Measurements from ENCODE around the gene CRIP3. TPM values are rescaled to one million over a fixed set of nuclear protein-coding genes. Genes with fewer than 3 reads are reported as not detected.
"Not testable (repeated sequence)": the region's sequence is repeated elsewhere in the genome, so short reads cannot be mapped to it uniquely, and the experiment has no call there.

The CRIP3 gene, protein sequence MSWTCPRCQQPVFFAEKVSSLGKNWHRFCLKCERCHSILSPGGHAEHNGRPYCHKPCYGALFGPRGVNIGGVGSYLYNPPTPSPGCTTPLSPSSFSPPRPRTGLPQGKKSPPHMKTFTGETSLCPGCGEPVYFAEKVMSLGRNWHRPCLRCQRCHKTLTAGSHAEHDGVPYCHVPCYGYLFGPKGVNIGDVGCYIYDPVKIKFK
- 1 to 10 TPM in 1 of 4 donors, under 1 TPM in 1, not detected in 2; 0.82 to 1.4 TPM for total RNA-seq

DNA sequence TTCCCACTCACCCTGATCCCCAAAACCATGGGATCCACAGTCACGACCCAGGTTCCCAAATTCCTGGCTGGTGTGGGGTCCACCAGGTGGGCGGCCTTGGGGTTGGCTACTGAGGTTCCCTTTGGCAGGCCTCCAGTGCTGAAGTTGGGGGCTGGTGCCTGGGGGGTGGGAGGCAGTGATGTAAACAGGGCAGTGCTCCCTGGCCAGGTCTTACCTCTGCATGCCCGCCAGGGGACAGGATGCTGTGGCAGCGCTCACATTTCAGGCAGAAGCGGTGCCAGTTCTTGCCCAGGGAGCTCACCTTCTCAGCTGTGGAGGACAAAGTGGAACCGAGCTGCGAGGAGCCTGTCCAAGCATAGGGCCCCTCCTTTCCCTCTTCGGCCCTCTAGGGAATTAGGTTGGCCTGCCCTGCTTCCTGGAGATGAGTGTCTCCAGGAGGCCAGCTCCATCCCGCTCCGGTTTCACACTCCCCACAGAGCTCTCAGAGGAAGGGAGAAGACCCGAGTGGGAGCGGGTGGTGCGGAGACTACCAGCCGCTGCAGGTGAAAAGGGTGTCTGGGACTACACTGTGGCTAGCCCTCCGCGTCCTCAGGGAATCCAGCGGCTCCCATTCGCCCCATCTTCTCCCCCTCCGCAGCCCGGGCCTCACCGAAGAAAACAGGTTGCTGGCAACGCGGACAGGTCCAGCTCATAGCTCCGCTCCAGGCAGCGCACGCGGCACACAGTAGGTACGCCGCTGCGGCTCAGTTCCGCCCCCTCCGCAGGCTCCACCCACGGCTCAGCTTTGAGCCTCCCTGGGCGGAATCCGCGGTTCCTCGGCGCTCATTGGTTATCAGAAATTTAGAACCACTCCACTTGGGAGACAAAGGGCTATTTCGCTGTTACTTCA is at the start of gene CRIP3:
TSS of gene CRIP3 (minus strand) at position 726 of the 889 bp plus-strand sequence. CDS start at position 692, 34 bp downstream.
- TF ChIP-seq POLR2A (IDR thresholded peaks at IDR 0.05): no peak
- TF ChIP-seq, protein P1, sequence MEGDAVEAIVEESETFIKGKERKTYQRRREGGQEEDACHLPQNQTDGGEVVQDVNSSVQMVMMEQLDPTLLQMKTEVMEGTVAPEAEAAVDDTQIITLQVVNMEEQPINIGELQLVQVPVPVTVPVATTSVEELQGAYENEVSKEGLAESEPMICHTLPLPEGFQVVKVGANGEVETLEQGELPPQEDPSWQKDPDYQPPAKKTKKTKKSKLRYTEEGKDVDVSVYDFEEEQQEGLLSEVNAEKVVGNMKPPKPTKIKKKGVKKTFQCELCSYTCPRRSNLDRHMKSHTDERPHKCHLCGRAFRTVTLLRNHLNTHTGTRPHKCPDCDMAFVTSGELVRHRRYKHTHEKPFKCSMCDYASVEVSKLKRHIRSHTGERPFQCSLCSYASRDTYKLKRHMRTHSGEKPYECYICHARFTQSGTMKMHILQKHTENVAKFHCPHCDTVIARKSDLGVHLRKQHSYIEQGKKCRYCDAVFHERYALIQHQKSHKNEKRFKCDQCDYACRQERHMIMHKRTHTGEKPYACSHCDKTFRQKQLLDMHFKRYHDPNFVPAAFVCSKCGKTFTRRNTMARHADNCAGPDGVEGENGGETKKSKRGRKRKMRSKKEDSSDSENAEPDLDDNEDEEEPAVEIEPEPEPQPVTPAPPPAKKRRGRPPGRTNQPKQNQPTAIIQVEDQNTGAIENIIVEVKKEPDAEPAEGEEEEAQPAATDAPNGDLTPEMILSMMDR (IDR thresholded peaks at IDR 0.05): peak in 3 of 5 experiments; percentile 8 to 13 (median 12)
- in situ Hi-C loops (cut with MboI; ENCODE audit: low pct_ligation_motif_present in 1 of 4, low pct_unique_long_range_greater_than_20kb in 1 of 4, low sequenced_read_pairs in 3 of 4): no loop called here
- H3K4me3 ChIP-seq: peak within 1 kb of the TSS in 3 of 4 donors; percentile 2 to 43 (median 19)

DNA sequence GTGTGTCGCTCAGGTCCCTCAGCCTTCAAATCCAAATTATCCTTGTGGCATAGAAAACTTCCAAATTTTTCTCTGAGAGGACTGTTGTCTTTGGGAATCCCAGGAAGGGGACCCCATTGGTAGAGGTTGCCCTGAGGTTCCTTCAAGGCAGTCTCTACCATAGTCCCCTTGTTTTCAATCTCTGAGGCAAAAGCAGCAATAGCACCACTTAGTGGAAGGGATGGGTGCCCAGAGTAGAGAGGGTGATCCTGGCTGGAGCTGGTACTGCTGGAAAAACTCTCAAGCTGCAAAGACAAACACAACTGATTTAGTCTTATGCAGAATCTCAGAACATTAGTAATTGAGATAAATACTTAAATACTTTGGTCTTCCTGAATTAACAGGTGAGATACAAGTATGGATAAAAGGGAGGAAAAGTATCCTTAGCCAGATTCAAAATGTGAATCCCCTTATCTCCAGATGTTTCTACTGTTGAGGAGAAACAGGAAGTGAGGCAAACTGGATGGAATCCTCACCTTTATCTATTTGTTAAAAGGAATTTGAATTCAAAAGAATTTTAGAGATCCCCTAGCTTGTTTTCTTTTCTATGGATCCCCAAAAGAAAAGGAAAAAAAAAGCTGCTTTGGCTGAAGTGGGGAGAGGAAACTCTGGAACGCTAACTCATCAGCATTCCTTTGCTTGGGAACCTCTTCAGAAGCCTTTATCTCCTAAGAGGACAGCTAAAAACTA is 47.4 kb upstream of the CRIP3 start:
- Histone ChIP-seq H3K4me1 (no peaks in the 10 kb centered on the region), H3K36me3 (peaks cover 0 to 60% (median 9%) of the 10 kb centered on the region in 4 donors), H3K27ac (no peak overlapping the region), H3K4me3 (no peak overlapping the region), H3K27me3 (no peaks in the 10 kb centered on the region), H3K9me3 (no peaks in the 10 kb centered on the region)
- peak; percentile 19 for DNase-seq
- in situ Hi-C loops (cut with MboI; ENCODE audit: low pct_ligation_motif_present in 1 of 4, low pct_unique_long_range_greater_than_20kb in 1 of 4, low sequenced_read_pairs in 3 of 4): no loop called here
- WGBS, 2 donors (ENCODE audit: low coverage in 1 of 2): 96 to 100% methylated on average over 2 of the region's 2 CpGs
- TF ChIP-seq, protein P1 (IDR thresholded peaks at IDR 0.05): peak; percentile 15 to 58 (median 38)
- no peak for TF ChIP-seq POLR2AphosphoS5 (IDR thresholded peaks at IDR 0.05)
- intact Hi-C loops (cut with DNase I; ENCODE audit: low total_unique reads): no loop called here

More for the DNA sequence above, at the start of gene CRIP3:
- DNase-seq: peak; percentile 30
- intact Hi-C loops (cut with DNase I; ENCODE audit: low total_unique reads): no loop called here
- WGBS, 2 donors (ENCODE audit: low coverage in 1 of 2): 20% methylated on average over 39 of the region's 39 CpGs; no CpG with 5 or more reads in 1 of the 2 donors
- H3K27me3 ChIP-seq: peaks cover 12% of the 10 kb centered on the region
- H3K36me3 ChIP-seq: no peaks in the 10 kb centered on the region
- peaks cover 0 to 12% (median 0%) of the 10 kb centered on the region in 4 donors for H3K4me1 ChIP-seq
- no peak within 1 kb of the TSS for H3K27ac ChIP-seq
- H3K9me3 ChIP-seq: no peaks in the 10 kb centered on the region

DNA sequence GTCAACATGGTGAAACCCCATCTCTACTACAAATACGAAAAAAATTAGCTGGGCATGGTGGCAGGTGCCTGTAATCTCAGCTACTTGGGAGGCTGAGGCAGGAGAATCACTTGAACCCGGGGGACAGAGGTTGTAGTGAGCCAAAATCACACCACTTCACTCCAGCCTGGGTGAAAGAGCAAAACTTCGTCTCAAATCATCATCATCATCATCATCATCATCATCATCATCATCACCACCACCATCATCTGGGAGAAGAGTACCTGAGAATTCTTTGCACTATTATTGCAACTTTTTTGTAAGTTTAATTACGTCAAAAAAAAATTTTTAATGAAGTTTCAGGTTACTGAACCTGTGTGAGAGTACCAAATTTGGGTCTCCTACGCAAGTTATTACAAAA is 43.3 kb upstream of the CRIP3 start:
- H3K27ac ChIP-seq; H3K4me1 ChIP-seq; in situ Hi-C loops (cut with MboI; ENCODE audit: low pct_ligation_motif_present in 1 of 4, low pct_unique_long_range_greater_than_20kb in 1 of 4, low sequenced_read_pairs in 3 of 4): not testable (repeated sequence)

DNA sequence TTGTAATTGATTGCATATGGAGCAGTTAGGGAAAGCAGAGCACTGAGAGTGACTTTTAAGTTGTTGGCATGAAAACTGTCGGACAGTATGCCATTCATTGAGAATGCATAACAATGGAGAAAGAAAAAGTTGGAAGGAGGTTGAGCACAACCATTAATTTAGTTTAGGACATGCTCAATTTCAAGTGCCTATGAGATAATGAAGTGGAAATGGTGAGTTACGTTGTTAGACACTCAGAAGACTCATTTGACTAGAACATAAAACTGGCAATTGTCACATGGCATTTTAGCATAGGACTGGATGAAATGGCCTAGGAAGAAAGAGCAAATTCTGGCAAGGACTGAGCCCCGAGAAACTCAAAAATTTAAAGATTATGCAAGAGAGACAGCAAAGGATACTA is 38.8 kb upstream of the CRIP3 start:
- 88 to 92% methylated on average over 3 of the region's 3 CpGs for WGBS, 2 donors (ENCODE audit: low coverage in 1 of 2)
- no peak for DNase-seq
- H3K4me3 ChIP-seq: no peak overlapping the region
- TF ChIP-seq, protein P1 (IDR thresholded peaks at IDR 0.05): no peak
- TF ChIP-seq POLR2A (IDR thresholded peaks at IDR 0.05) (no peak), EP300 (IDR thresholded peaks at IDR 0.05; ENCODE audit: low read depth) (no peak), POLR2AphosphoS5 (IDR thresholded peaks at IDR 0.05) (no peak)
- in situ Hi-C loops (cut with MboI; ENCODE audit: low pct_ligation_motif_present in 1 of 4, low pct_unique_long_range_greater_than_20kb in 1 of 4, low sequenced_read_pairs in 3 of 4): no loop called here
- no peak overlapping the region for H3K27ac ChIP-seq
- intact Hi-C loops (cut with DNase I; ENCODE audit: low total_unique reads): no loop called here
- no peaks in the 10 kb centered on the region for H3K4me1 ChIP-seq
- H3K36me3 ChIP-seq: peaks cover 0 to 40% (median 13%) of the 10 kb centered on the region in 4 donors
- H3K9me3 ChIP-seq: no peaks in the 10 kb centered on the region
- no peaks in the 10 kb centered on the region for H3K27me3 ChIP-seq

More for the DNA sequence above, 43.3 kb upstream of the CRIP3 start:
- H3K27me3 ChIP-seq; H3K4me3 ChIP-seq; DNase-seq; intact Hi-C loops (cut with DNase I; ENCODE audit: low total_unique reads); H3K9me3 ChIP-seq: not testable (repeated sequence)
- peaks cover 0 to 48% (median 11%) of the 10 kb centered on the region in 4 donors for H3K36me3 ChIP-seq
- 94% methylated on average over 3 to 5 of the region's 5 CpGs for WGBS, 2 donors (ENCODE audit: low coverage in 1 of 2)
